ENCODE results near the gene UGT1A4.
A peak's percentile ranks its signal among the peaks of the same experiment; 100 is the strongest.

Gene UGT1A4

DNA sequence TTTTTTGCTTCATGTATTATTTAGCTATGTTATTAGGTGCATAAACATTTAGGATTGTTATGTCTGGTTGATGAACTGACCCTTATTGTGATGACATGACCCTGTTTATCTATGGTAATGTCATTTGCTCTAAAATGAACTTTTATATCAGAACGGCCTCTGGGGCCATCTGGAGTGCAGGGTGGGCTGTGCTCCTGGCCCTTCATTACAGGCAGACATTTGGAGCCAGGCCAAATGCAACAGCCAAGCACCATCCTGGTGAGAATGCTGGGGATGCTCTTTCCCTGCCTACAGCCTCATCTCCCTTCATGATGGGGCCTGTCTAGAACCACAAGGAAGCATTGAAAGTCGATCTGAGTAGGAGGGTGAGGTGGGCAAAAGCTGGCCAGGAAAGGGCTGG, 97.8 kb downstream of the UGT1A4 start:
- H3K4me1 Mint-ChIP-seq: peaks cover 25% of the 10 kb centered on the region
- peak overlapping the region; percentile 76 for H3K27ac Mint-ChIP-seq
- H3K4me3 Mint-ChIP-seq: no peak overlapping the region
- no peaks in the 10 kb centered on the region for H3K36me3 Mint-ChIP-seq (ENCODE audit: low read depth)
- peaks cover 27% of the 10 kb centered on the region for H3K27me3 Mint-ChIP-seq (ENCODE audit: low read depth, poor library complexity)
- H3K9me3 Mint-ChIP-seq: no peaks in the 10 kb centered on the region
- TF ChIP-seq, protein P1, sequence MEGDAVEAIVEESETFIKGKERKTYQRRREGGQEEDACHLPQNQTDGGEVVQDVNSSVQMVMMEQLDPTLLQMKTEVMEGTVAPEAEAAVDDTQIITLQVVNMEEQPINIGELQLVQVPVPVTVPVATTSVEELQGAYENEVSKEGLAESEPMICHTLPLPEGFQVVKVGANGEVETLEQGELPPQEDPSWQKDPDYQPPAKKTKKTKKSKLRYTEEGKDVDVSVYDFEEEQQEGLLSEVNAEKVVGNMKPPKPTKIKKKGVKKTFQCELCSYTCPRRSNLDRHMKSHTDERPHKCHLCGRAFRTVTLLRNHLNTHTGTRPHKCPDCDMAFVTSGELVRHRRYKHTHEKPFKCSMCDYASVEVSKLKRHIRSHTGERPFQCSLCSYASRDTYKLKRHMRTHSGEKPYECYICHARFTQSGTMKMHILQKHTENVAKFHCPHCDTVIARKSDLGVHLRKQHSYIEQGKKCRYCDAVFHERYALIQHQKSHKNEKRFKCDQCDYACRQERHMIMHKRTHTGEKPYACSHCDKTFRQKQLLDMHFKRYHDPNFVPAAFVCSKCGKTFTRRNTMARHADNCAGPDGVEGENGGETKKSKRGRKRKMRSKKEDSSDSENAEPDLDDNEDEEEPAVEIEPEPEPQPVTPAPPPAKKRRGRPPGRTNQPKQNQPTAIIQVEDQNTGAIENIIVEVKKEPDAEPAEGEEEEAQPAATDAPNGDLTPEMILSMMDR (IDR thresholded peaks at IDR 0.05): no peak
- DNase-seq: no peak

- TF ChIP-seq, protein P1 (IDR thresholded peaks at IDR 0.05): no peak
- DNase-seq: no peak
- Mint-ChIP-seq H3K4me1 (peaks cover 25% of the 10 kb centered on the region), H3K9me3 (no peaks in the 10 kb centered on the region), H3K27ac (peak overlapping the region; percentile 76), H3K36me3 (ENCODE audit: low read depth) (no peaks in the 10 kb centered on the region), H3K27me3 (ENCODE audit: low read depth, poor library complexity) (peaks cover 31% of the 10 kb centered on the region), H3K4me3 (no peak overlapping the region)
Observed at GRCh38 chr2:233816771-233817170, 98.2 kb downstream of the UGT1A4 start.

GRCh38 chr2:233817361-233817911, 98.9 kb downstream of the UGT1A4 start:
- TF ChIP-seq, protein P1 (IDR thresholded peaks at IDR 0.05): no peak
- Mint-ChIP-seq H3K4me1 (peaks cover 25% of the 10 kb centered on the region), H3K9me3 (no peaks in the 10 kb centered on the region), H3K27ac (no peak overlapping the region), H3K27me3 (ENCODE audit: low read depth, poor library complexity) (peaks cover 31% of the 10 kb centered on the region), H3K4me3 (no peak overlapping the region), H3K36me3 (ENCODE audit: low read depth) (no peaks in the 10 kb centered on the region)
- DNase-seq: no peak

DNA sequence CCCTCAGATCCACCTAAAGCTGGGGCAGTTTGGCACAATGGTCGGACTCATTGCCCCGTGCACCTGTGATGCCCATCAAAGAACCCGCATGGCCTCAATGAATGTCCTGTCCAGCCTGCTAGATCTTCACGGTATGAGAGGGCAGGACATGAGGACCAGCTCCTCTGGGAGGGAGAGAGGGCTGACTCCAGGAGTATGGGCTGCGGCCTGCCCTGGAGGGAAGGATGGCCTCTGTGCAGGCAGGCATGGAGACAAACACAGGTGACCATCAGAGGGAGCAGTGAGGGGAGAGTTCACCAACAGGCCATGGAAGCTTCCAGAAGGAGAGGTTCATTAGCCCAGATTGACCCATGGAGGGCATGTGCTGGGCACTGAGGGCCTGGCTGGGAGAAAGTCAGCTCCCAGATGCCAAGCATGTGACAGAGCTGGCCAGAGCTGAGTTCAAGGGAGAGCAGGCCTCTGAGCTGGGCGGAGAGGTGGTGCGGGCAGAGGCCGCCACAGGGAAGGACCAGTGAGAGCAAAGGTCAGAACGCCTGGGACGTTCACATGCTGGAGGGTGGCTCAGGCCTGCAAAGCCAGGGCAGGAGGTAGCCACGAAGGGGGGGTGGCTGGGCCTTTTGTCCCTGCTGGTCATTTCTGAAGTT, 99.6 kb downstream of the UGT1A4 start:
- Mint-ChIP-seq H3K27me3 (ENCODE audit: low read depth, poor library complexity) (peaks cover 28% of the 10 kb centered on the region), H3K27ac (no peak overlapping the region), H3K9me3 (no peaks in the 10 kb centered on the region), H3K4me3 (no peak overlapping the region), H3K36me3 (ENCODE audit: low read depth) (no peaks in the 10 kb centered on the region), H3K4me1 (peaks cover 25% of the 10 kb centered on the region)
- DNase-seq: no peak
- TF ChIP-seq, protein P1 (IDR thresholded peaks at IDR 0.05): no peak

GRCh38 chr2:233818639-233819621, 100.4 kb downstream of the UGT1A4 start:
- no peak overlapping the region for H3K27ac Mint-ChIP-seq
- TF ChIP-seq, protein P1 (IDR thresholded peaks at IDR 0.05): no peak
- H3K9me3 Mint-ChIP-seq: no peaks in the 10 kb centered on the region
- no peak overlapping the region for H3K4me3 Mint-ChIP-seq
- H3K4me1 Mint-ChIP-seq: peaks cover 19% of the 10 kb centered on the region
- no peak for DNase-seq
- no peaks in the 10 kb centered on the region for H3K36me3 Mint-ChIP-seq (ENCODE audit: low read depth)
- peaks cover 25% of the 10 kb centered on the region for H3K27me3 Mint-ChIP-seq (ENCODE audit: low read depth, poor library complexity)

All from nephron progenitor cell (in vitro differentiated cells).